Liver (tissue), 9 donors: Measurements from ENCODE around the gene EOLA1. TPM values are rescaled to one million over a fixed set of nuclear protein-coding genes. Genes with fewer than 3 reads are reported as not detected.
"Not testable (repeated sequence)": the region's sequence is repeated elsewhere in the genome, so short reads cannot be mapped to it uniquely, and the experiment has no call there.

Experiments used
- DNase-seq: peaks from one replicate; pipeline ENCODE4 v3.0.0-alpha.2; 2017; ENCODE audit warnings: low spot score
- H3K27ac ChIP-seq, 2 donors: one replicate each; pipeline ENCODE4 v1.7.0; 2013; ENCODE audit warnings: inconsistent platforms in 2 of 2, low read length in 2 of 2, control low read depth in 1 of 2, low read depth in 1 of 2, mild to moderate bottlenecking in 1 of 2
- H3K27me3 ChIP-seq, 4 donors: one replicate each; pipeline versions ENCODE4 v1.6.1 to v1.7.0; 2013; ENCODE audit warnings: low read length in 3 of 4, inconsistent platforms in 1 of 4, mild to moderate bottlenecking in 1 of 4, moderate library complexity in 1 of 4; ENCODE audit not compliant: control insufficient read depth in 4 of 4, insufficient read depth in 4 of 4
- H3K36me3 ChIP-seq, 4 donors: one replicate each; pipeline versions ENCODE4 v1.6.1 to v1.7.0; 2013; ENCODE audit warnings: low read length in 3 of 4, mild to moderate bottlenecking in 3 of 4, low read depth in 1 of 4, moderate library complexity in 1 of 4; ENCODE audit not compliant: control insufficient read depth in 4 of 4, insufficient read depth in 3 of 4
- H3K4me1 ChIP-seq, 4 donors: one replicate each; pipeline versions ENCODE4 v1.6.1 to v1.7.0; 2013; ENCODE audit warnings: low read length in 3 of 4, mild to moderate bottlenecking in 3 of 4, moderate library complexity in 1 of 4; ENCODE audit not compliant: control insufficient read depth in 4 of 4, insufficient read depth in 4 of 4
- H3K4me3 ChIP-seq, 3 donors: one replicate each; pipeline versions ENCODE4 v1.6.1 to v1.7.0; 2013; ENCODE audit warnings: low read length in 3 of 3, control low read depth in 1 of 3, low read depth in 1 of 3, mild to moderate bottlenecking in 1 of 3
- H3K9ac ChIP-seq, 2 donors: one replicate each; pipeline ENCODE4 v1.7.0; 2013; ENCODE audit warnings: low read length in 2 of 2, mild to moderate bottlenecking in 2 of 2, moderate library complexity in 2 of 2, control low read depth in 1 of 2, low read depth in 1 of 2
- H3K9me3 ChIP-seq, 4 donors: one replicate each; pipeline versions ENCODE4 v1.6.1 to v1.7.0; 2013; ENCODE audit warnings: low read length in 3 of 4; ENCODE audit not compliant: control insufficient read depth in 4 of 4
- EGR1 ChIP-seq, 2 donors: IDR thresholded peaks; 2 replicates each; pipeline ENCODE4 v1.6.1; 2016 to 2018; ENCODE audit warnings: antibody characterized with exemption in 2 of 2, low read depth in 2 of 2
- FOXA2 ChIP-seq: IDR thresholded peaks from 2 replicates; pipeline ENCODE4 v1.6.1; 2016; ENCODE audit warnings: antibody characterized with exemption
- GABPA ChIP-seq, 2 donors: IDR thresholded peaks in 1 of 2; conservative IDR thresholded peaks in 1 of 2; 2 replicates each; pipeline ENCODE4 v1.6.1; 2016; ENCODE audit warnings: antibody characterized with exemption in 2 of 2, mild to moderate bottlenecking in 1 of 2, moderate library complexity in 1 of 2
- HNF4A ChIP-seq, 2 donors: conservative IDR thresholded peaks; 2 replicates each; pipeline ENCODE4 v1.6.1; 2016; ENCODE audit warnings: antibody characterized with exemption in 2 of 2, mild to moderate bottlenecking in 2 of 2
- NR2F2 ChIP-seq: IDR thresholded peaks from 2 replicates; pipeline ENCODE4 v1.6.1; 2016; ENCODE audit warnings: antibody characterized with exemption
- RXRA ChIP-seq, 2 donors: IDR thresholded peaks; 2 replicates each; pipeline ENCODE4 v1.6.1; 2017 to 2018; ENCODE audit warnings: antibody characterized with exemption in 2 of 2, mild to moderate bottlenecking in 1 of 2
- SP1 ChIP-seq: IDR thresholded peaks from 2 replicates; pipeline ENCODE4 v1.6.1; 2018; ENCODE audit warnings: antibody characterized with exemption, mild to moderate bottlenecking
- TAF1 ChIP-seq: conservative IDR thresholded peaks from 2 replicates; pipeline ENCODE4 v1.6.1; 2016; ENCODE audit warnings: antibody characterized with exemption, mild to moderate bottlenecking
- YY1 ChIP-seq: IDR thresholded peaks from 2 replicates; pipeline ENCODE4 v1.6.1; 2016; ENCODE audit warnings: antibody characterized with exemption, mild to moderate bottlenecking
- WGBS: extraction: QIAGEN DNeasy Blood & Tissue Kit; methylation state at CpG from one replicate; pipeline ENCODE4 v1.1.7; 2013; 5-methylcytosine and 5-hydroxymethylcytosine counted together
- polyA plus RNA-seq, 2 donors: library from polyadenylated mRNA; stranded (reverse) in 1 of 2; unstranded in 1 of 2; fragments of 200-250 nt in 1 of 2; fragments of >200 nt in 1 of 2; fragmentation: Nextera tagmentation in 1 of 2; extraction: Ambion mirVana in 1 of 2; gene quantifications; one replicate each; pipeline versions ENCODE4 v1.2.1 to v1.2.3, GENCODE V29; 2013 to 2015
- total RNA-seq, 2 donors: library from RNA; depleted of rRNA; stranded (reverse); fragments of >200 nt; gene quantifications; one replicate each; pipeline ENCODE4 v1.2.3, GENCODE V29; 2014
- TF ChIP-seq, protein P1 (sequence below): fragments of 150-350 bp; IDR thresholded peaks from 2 replicates; pipeline ENCODE4 v1.5.1; 2017; ENCODE audit warnings: improper control_type of control experiment, low read depth, low read length; ENCODE audit not compliant: missing input control
- TF ChIP-seq, protein P2 (sequence below): IDR thresholded peaks from 2 replicates; pipeline ENCODE4 v1.6.1; 2016; ENCODE audit warnings: antibody characterized with exemption
- donor health status: healthy.
- donor health status: healthy.
- donor health status: healthy.
- donor health status: healthy.
- donor health status: healthy.

EOLA1 gene
- total and polyA plus RNA-seq, 4 donors: 7.5 to 17.2 (median 11.2) TPM

DNA sequence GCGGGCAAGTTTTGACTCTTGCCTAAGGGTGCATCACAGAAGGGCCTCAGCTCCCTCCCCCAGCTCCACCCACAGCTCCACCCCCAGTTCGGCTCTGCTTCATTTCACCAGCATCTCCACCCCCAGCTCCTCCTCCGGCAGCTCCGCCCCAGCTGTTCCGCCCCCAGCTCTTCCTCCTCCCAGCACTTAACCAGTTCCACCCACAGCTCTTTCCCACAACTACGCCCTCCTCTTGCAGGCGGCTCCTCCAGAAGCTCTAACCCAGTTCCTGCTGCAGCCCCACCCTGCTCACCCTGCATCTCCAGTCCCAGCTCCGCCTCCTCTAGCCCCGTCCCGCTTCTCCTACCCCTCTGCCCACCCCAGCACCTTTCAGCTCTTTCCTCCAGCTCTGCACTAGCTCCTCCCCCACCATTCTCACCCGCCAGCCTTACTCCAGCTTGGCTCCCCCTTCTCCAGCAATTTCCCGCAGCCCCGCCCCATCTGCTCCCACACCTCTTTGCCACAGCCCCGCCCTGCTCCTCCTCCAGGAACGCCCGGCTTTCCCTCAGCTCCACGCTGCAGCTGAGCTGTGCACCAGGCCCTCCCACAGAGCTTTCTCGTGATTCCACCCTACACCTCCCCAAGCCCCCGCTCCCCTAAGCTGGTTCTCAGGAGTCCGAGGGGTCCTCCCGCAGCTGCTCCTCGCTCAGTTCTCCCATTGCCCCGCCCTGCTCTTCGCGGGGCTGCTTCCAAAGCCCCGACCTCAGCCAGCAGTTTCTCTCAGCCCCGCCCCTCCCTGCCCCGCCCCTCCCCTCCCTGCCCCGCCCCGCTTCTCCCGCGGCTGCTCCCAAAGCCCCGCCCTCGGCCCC, 1.3 kb upstream of the EOLA1 start:
- 5% methylated on average over 32 of the region's 34 CpGs for WGBS
- Histone ChIP-seq H3K27me3 (no peaks in the 10 kb centered on the region), H3K27ac (peak overlapping the region; percentile 75 to 85), H3K9ac (no peak overlapping the region), H3K36me3 (no peaks in the 10 kb centered on the region), H3K4me3 (peak overlapping the region; percentile 54 to 79 (median 63)), H3K9me3 (no peaks in the 10 kb centered on the region), H3K4me1 (peaks cover 0 to 4% (median 4%) of the 10 kb centered on the region in 4 donors)
- TF ChIP-seq YY1: no peak
- TF ChIP-seq SP1: peak; percentile 55
- DNase-seq: peak; percentile 82

DNA sequence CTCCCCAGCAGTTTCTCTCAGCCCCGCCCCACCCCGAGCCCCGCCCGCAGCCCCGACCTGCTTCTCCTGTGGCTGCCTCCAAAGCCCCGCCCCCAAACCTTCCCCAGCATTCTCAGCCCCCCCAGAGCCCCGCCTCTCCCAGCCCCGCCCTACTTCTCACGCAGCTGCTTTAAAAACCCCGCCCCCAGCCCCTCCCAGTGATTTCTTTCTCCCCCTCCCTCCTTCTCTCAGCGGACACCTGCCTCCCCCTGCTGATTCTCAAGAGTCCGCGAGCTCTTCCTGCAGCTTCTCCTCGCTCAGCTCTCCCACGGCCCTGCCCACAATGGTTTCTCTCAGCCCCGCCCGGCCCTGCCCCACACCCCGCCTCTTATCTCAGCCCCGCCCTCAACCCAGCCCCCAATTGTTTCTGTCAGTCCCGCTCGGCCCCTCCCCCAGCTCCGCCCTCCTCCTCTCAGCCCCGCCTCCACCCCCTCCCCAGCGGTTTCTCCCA, 636 bp upstream of the EOLA1 start:
- Histone ChIP-seq H3K36me3 (no peaks in the 10 kb centered on the region), H3K4me1 (peaks cover 0 to 4% (median 4%) of the 10 kb centered on the region in 4 donors), H3K27ac (peak overlapping the region; percentile 96 to 97), H3K9ac (peak overlapping the region in 1 of 2 donors; percentile 65), H3K27me3 (no peaks in the 10 kb centered on the region), H3K9me3 (no peaks in the 10 kb centered on the region), H3K4me3 (peak overlapping the region in 2 of 3 donors; percentile 79 to 92)
- 2% methylated on average over 24 of the region's 24 CpGs for WGBS
- no peak for TF ChIP-seq NR2F2
- TF ChIP-seq TAF1: no peak
- TF ChIP-seq SP1: no peak
- TF ChIP-seq, protein P1, sequence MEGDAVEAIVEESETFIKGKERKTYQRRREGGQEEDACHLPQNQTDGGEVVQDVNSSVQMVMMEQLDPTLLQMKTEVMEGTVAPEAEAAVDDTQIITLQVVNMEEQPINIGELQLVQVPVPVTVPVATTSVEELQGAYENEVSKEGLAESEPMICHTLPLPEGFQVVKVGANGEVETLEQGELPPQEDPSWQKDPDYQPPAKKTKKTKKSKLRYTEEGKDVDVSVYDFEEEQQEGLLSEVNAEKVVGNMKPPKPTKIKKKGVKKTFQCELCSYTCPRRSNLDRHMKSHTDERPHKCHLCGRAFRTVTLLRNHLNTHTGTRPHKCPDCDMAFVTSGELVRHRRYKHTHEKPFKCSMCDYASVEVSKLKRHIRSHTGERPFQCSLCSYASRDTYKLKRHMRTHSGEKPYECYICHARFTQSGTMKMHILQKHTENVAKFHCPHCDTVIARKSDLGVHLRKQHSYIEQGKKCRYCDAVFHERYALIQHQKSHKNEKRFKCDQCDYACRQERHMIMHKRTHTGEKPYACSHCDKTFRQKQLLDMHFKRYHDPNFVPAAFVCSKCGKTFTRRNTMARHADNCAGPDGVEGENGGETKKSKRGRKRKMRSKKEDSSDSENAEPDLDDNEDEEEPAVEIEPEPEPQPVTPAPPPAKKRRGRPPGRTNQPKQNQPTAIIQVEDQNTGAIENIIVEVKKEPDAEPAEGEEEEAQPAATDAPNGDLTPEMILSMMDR: no peak
- peak; percentile 87 for DNase-seq

DNA sequence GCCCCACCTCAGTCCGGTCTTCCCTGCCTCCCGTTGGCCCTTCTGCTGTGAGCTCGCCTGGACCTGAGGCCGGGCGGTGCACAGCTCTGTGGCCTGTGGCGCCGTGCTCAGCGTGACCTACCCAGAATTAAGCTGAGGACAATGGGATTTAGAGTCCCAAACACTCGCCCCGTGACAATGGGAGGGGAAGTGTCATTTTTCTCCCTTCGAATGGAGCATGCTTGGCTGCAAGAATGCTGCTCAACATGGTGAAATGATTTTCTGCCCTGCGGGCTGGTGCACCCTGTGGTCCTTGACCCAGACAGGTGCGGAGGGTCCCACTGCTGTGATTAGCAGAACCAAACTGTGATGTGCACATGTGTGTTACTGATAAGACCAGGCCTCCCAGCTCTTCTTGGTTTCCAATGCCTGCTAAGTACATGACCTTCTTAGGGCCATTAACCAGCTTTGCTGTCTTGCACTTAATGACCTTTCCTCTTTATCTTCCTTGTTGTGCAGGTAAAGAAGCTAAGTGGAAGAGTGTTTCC, 772 bp downstream of the EOLA1 start:
- Histone ChIP-seq H3K27ac (peak overlapping the region; percentile 96 to 97), H3K4me3 (peak overlapping the region; percentile 79 to 92 (median 83)), H3K27me3 (no peaks in the 10 kb centered on the region), H3K36me3 (no peaks in the 10 kb centered on the region), H3K4me1 (peaks cover 0 to 4% (median 4%) of the 10 kb centered on the region in 4 donors), H3K9me3 (no peaks in the 10 kb centered on the region), H3K9ac (peak overlapping the region; percentile 62 to 66)
- 9% methylated on average over 13 of the region's 13 CpGs for whole genome bisulfite sequencing
- TF ChIP-seq SP1 (no peak), EGR1 (IDR thresholded peaks at IDR 0.05; ENCODE audit: low read depth in 2 of 2) (no peak), RXRA (IDR thresholded peaks at IDR 0.05) (no peak), NR2F2 (no peak), HNF4A (conservative IDR thresholded peaks at IDR 0.05) (no peak), GABPA (IDR thresholded peaks at IDR 0.05 in 1 of 2, conservative IDR thresholded peaks at IDR 0.05 in 1 of 2) (no peak), FOXA2 (no peak)
- TF ChIP-seq, protein P2, sequence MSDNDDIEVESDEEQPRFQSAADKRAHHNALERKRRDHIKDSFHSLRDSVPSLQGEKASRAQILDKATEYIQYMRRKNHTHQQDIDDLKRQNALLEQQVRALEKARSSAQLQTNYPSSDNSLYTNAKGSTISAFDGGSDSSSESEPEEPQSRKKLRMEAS: no peak
- TF ChIP-seq, protein P1: no peak
- DNase-seq: no peak

DNA sequence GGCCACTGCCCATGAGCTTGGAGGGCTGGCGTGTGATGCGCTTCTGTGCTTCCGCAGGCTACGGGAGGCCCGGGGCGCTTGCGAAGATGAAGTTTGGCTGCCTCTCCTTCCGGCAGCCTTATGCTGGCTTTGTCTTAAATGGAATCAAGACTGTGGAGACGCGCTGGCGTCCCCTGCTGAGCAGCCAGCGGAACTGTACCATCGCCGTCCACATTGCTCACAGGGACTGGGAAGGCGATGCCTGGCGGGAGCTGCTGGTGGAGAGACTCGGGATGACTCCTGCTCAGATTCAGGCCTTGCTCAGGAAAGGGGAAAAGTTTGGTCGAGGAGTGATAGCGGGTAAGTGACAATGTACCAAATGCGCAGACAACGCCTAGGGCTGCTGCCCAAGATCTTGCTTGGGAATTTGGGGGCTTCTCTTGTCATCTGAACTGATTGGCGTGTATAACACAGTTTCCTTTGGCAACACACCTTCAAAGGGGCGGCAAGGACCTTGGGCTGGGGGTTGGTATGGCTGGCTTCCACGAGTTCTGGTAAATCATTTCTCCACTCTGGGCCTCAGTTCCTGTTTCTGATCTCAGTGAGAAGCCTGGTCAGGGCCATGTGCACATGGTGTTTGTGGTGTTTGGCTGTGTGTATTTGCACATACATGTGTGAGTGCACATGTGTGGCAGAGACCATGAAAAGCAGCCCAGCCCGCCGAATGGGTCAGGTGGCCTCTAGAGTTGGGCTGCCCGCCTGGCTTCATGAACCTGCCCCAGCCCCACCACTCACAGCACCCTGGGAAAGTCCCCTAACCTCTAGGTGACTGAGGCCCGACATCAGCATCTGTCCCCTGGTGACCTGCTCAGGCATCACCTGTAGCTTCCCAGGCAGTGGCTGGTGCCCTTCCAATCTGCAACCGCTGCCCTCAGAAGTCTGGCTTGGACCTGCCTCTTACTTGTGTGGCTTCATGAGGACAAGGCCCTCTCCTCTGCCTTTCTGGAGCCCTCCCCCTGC, 5.0 kb downstream of the EOLA1 start:
- H3K9me3 ChIP-seq: not testable (repeated sequence)
- 88% methylated on average over 18 of the region's 29 CpGs for WGBS

More for the DNA sequence above, 5.0 kb downstream of the EOLA1 start:
- H3K9ac ChIP-seq, H3K27ac ChIP-seq, H3K27me3 ChIP-seq, DNase-seq, H3K36me3 ChIP-seq, H3K4me1 ChIP-seq, H3K4me3 ChIP-seq: not testable (repeated sequence)
